T-cell (primary cell): ENCODE data around the gene RNPEPL1. TPM values are rescaled to one million over a fixed set of nuclear protein-coding genes. Genes with fewer than 3 reads are reported as not detected.

ENCODE experiments used
- ATAC-seq, 4 experiments: fragments of 200-7000 bp in 3 of 4; fragments of 150-1000 bp in 1 of 4; cut with Tn5 transposase; replicated peaks in 1 of 4; 1 replicate in 3 of 4; 2 replicates in 1 of 4; pipeline ENCODE4 v1.10.0; 2021; ENCODE audit warnings: moderate library complexity in 3 of 4, mild to moderate bottlenecking in 2 of 4, moderate number of reproducible peaks in 1 of 4
- CTCF ChIA-PET, 2 donors: fragments of 300-600 bp; sonication (Branson Sonifier 250); formaldehyde crosslinking; loops; one replicate each; lab custom pipeline; 2022; ENCODE audit warnings: antibody characterized with exemption in 2 of 2; lab: Charles Lee
- POLR2A ChIA-PET, 2 donors: fragments of 300-600 bp; sonication (Branson Sonifier 250); formaldehyde crosslinking; loops; one replicate each; lab custom pipeline; 2022; ENCODE audit warnings: antibody characterized with exemption in 2 of 2; lab: Charles Lee
- DNase-seq, 35 experiments: peaks; one replicate each; pipeline versions ENCODE4 v3.0.0 to v3.0.0-alpha.2; 2013 to 2023
- H3K27ac ChIP-seq: one replicate; pipeline ENCODE4 v1.5.1; 2013; ENCODE audit warnings: low read length
- H3K27me3 ChIP-seq, 2 experiments: replicated peaks in 1 of 2; 1 replicate in 1 of 2; 2 replicates in 1 of 2; pipeline versions ENCODE4 v1.6.1 to v1.7.0; 2013; ENCODE audit warnings: low read length in 1 of 2, mixed read lengths in 1 of 2; ENCODE audit not compliant: control insufficient read depth in 2 of 2, insufficient read depth in 2 of 2; ENCODE audit errors: extremely low read depth in 1 of 2
- H3K36me3 ChIP-seq, 2 donors: 1 replicate in 1 of 2; 2 replicates in 1 of 2; pipeline versions ENCODE4 v1.6.1 to v1.7.0; 2013; ENCODE audit warnings: low read length in 1 of 2; ENCODE audit not compliant: control insufficient read depth in 2 of 2, insufficient read depth in 1 of 2; ENCODE audit errors: extremely low read depth in 1 of 2
- H3K4me1 ChIP-seq, 2 experiments: 1 replicate in 1 of 2; 2 replicates in 1 of 2; pipeline versions ENCODE4 v1.6.1 to v1.7.0; 2013; ENCODE audit warnings: low read length in 2 of 2, mixed read lengths in 1 of 2; ENCODE audit not compliant: insufficient read depth in 2 of 2, control insufficient read depth in 1 of 2; ENCODE audit errors: extremely low read depth in 1 of 2
- H3K4me3 ChIP-seq, 2 donors: 1 replicate in 1 of 2; 2 replicates in 1 of 2; pipeline versions ENCODE4 v1.5.1 to v1.7.0; 2013; ENCODE audit warnings: mild to moderate bottlenecking in 2 of 2, low read length in 1 of 2, moderate library complexity in 1 of 2; ENCODE audit not compliant: control insufficient read depth in 1 of 2; ENCODE audit errors: extremely low read depth in 1 of 2
- H3K9me3 ChIP-seq: 2 replicates; pipeline ENCODE4 v1.7.0; 2013
- H3K27ac Mint-ChIP-seq, 2 donors: one replicate each; pipeline ENCODE4 v1.8.0; 2020 to 2021; ENCODE audit warnings: mild to moderate bottlenecking in 2 of 2, mixed read lengths in 2 of 2
- H3K27me3 Mint-ChIP-seq, 2 donors: one replicate each; pipeline ENCODE4 v1.8.0; 2021 to 2022; ENCODE audit warnings: mixed read lengths in 2 of 2
- H3K36me3 Mint-ChIP-seq: one replicate; pipeline ENCODE4 v1.8.0; 2021; ENCODE audit warnings: mixed read lengths
- H3K4me1 Mint-ChIP-seq, 3 donors: one replicate each; pipeline ENCODE4 v1.8.0; 2020 to 2022; ENCODE audit warnings: mixed read lengths in 3 of 3, mild to moderate bottlenecking in 1 of 3
- H3K4me3 Mint-ChIP-seq, 3 donors: one replicate each; pipeline ENCODE4 v1.8.0; 2020 to 2022; ENCODE audit warnings: mild to moderate bottlenecking in 3 of 3, mixed read lengths in 3 of 3, moderate library complexity in 3 of 3
- H3K9me3 Mint-ChIP-seq, 3 donors: one replicate each; pipeline ENCODE4 v1.8.0; 2020 to 2022; ENCODE audit warnings: mixed read lengths in 3 of 3
- WGBS: methylation state at CpG from one replicate; pipeline ENCODE4 v1.1.5; 2013; ENCODE audit warnings: missing lambda C conversion rate; ENCODE audit not compliant: insufficient coverage; 5-methylcytosine and 5-hydroxymethylcytosine counted together
- total RNA-seq, 35 experiments: library from RNA in 6 of 35; stranded (reverse) in 6 of 35; fragments of 120-200 nt in 1 of 35; gene quantifications; one replicate each; pipeline versions ENCODE4 v1.2.1 to v1.2.4 and lab custom pipeline; 2013 to 2026

The RNPEPL1 gene
- total RNA-seq, 5 donors from 2014 or later (not counting 1 experiment from before 2014, with no cell fraction given), result 87.6 to 202 (median 189) TPM

DNA sequence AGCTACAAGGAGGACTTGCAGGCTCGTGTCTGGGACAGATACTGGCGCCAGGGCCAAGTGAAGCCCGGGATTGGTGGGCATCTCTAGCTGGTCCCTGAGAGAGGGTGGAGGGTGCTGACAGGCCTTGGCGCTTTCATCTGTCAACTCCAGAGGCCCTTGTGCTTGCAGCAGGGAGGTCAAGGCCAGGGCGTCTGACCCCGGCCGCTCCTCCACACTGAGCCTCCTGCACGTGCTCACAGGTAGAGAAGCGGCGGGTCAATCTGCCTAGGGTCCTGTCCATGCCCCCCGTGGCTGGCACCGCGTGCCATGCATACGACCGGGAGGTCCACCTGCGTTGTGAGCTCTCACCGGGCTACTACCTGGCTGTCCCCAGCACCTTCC is 27.8 kb downstream of the RNPEPL1 start:
- DNase-seq, result no peak
- Histone ChIP-seq H3K36me3 (peaks cover 29 to 82% of the 10 kb centered on the region in 2 donors), H3K4me1 (peaks cover 0 to 15% of the 10 kb centered on the region in 2 experiments), H3K4me3 (no peak overlapping the region), H3K9me3 (no peaks in the 10 kb centered on the region), H3K27me3 (no peaks in the 10 kb centered on the region), H3K27ac (no peak overlapping the region)
- no peaks in the 10 kb centered on the region for H3K36me3 Mint-ChIP-seq
- no peaks in the 10 kb centered on the region for H3K9me3 Mint-ChIP-seq
- WGBS, result 97% methylated on average over 17 of the region's 17 CpGs
- no peak overlapping the region for H3K27ac Mint-ChIP-seq
- no peak overlapping the region for H3K4me3 Mint-ChIP-seq
- CTCF ChIA-PET, result no interaction called here
- POLR2A ChIA-PET, result no interaction called here
- H3K27me3 Mint-ChIP-seq, result no peaks in the 10 kb centered on the region
- H3K4me1 Mint-ChIP-seq, result peaks cover 0 to 5% (median 3%) of the 10 kb centered on the region in 3 donors
- ATAC-seq, result no peak

- ChIA-PET POLR2A (no interaction called here), CTCF (no interaction called here)
These were observed 28.2 kb downstream of the RNPEPL1 start for GRCh38 chr2:240596491-240596931.

DNA sequence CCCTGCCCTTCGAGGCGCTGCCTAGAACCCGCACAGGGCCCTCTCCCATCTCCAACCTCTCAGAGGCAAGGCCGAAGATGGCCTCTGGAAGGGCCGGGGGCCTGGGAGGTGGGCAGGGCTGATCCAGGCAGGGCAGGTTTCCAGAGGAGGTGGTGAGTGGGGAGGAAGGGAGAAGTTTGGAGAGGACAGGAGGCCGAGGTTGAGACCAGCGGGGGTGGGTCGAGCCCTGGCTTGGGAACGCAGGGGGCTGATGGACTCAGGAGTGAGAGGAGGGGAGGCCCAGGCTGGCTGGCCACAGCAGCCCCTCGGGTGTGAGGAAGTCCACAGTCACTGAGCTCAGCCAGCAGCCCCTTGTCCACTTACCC is 28.8 kb downstream of the RNPEPL1 start:
- DNase-seq (no peak), ATAC-seq (no peak)
- H3K27ac Mint-ChIP-seq, result no peak overlapping the region
- Histone ChIP-seq H3K4me1 (peaks cover 0 to 15% of the 10 kb centered on the region in 2 experiments), H3K9me3 (no peaks in the 10 kb centered on the region), H3K27me3 (no peaks in the 10 kb centered on the region), H3K4me3 (no peak overlapping the region), H3K36me3 (peaks cover 31 to 73% of the 10 kb centered on the region in 2 donors), H3K27ac (no peak overlapping the region)
- 93% methylated on average over 3 of the region's 10 CpGs for WGBS
- POLR2A ChIA-PET, result no interaction called here
- H3K4me3 Mint-ChIP-seq, result no peak overlapping the region
- H3K36me3 Mint-ChIP-seq, result no peaks in the 10 kb centered on the region
- CTCF ChIA-PET, result no interaction called here
- no peaks in the 10 kb centered on the region for H3K9me3 Mint-ChIP-seq
- H3K27me3 Mint-ChIP-seq, result no peaks in the 10 kb centered on the region
- peaks cover 0 to 2% (median 0%) of the 10 kb centered on the region in 3 donors for H3K4me1 Mint-ChIP-seq

More at GRCh38 chr2:240596491-240596931, 28.2 kb downstream of the RNPEPL1 start:
- Mint-ChIP-seq H3K4me3 (no peak overlapping the region), H3K9me3 (no peaks in the 10 kb centered on the region), H3K4me1 (peaks cover 0 to 2% (median 1%) of the 10 kb centered on the region in 3 donors), H3K27ac (no peak overlapping the region), H3K36me3 (no peaks in the 10 kb centered on the region), H3K27me3 (no peaks in the 10 kb centered on the region)
- Histone ChIP-seq H3K36me3 (peaks cover 27 to 78% of the 10 kb centered on the region in 2 donors), H3K27ac (no peak overlapping the region), H3K4me3 (no peak overlapping the region), H3K27me3 (no peaks in the 10 kb centered on the region), H3K9me3 (no peaks in the 10 kb centered on the region), H3K4me1 (peaks cover 0 to 15% of the 10 kb centered on the region in 2 experiments)
- ATAC-seq (no peak), DNase-seq (no peak)
- WGBS, result 99% methylated on average over 11 of the region's 23 CpGs

- no peak overlapping the region for H3K4me3 ChIP-seq
- WGBS, result 92% methylated on average over 19 of the region's 22 CpGs
- Mint-ChIP-seq H3K4me1 (peaks cover 0 to 2% (median 0%) of the 10 kb centered on the region in 3 donors), H3K27me3 (no peaks in the 10 kb centered on the region), H3K36me3 (no peaks in the 10 kb centered on the region), H3K9me3 (no peaks in the 10 kb centered on the region), H3K4me3 (no peak overlapping the region), H3K27ac (no peak overlapping the region)
- peaks cover 0 to 15% of the 10 kb centered on the region in 2 experiments for H3K4me1 ChIP-seq
- ChIA-PET POLR2A (no interaction called here), CTCF (no interaction called here)
- no peaks in the 10 kb centered on the region for H3K9me3 ChIP-seq
- H3K27ac ChIP-seq, result no peak overlapping the region
- ATAC-seq (no peak), DNase-seq (no peak)
- H3K36me3 ChIP-seq, result peaks cover 31 to 67% of the 10 kb centered on the region in 2 donors
- no peaks in the 10 kb centered on the region for H3K27me3 ChIP-seq
These were observed 29.3 kb downstream of the RNPEPL1 start for GRCh38 chr2:240597419-240598181.

GRCh38 chr2:240598311-240598911 is 30.1 kb downstream of the RNPEPL1 start:
- Mint-ChIP-seq H3K27ac (no peak overlapping the region), H3K27me3 (no peaks in the 10 kb centered on the region), H3K4me3 (no peak overlapping the region), H3K9me3 (no peaks in the 10 kb centered on the region), H3K36me3 (no peaks in the 10 kb centered on the region), H3K4me1 (peaks cover 0 to 2% (median 0%) of the 10 kb centered on the region in 3 donors)
- Histone ChIP-seq H3K4me3 (no peak overlapping the region), H3K4me1 (peaks cover 0 to 15% of the 10 kb centered on the region in 2 experiments), H3K27me3 (no peaks in the 10 kb centered on the region), H3K36me3 (peaks cover 26 to 59% of the 10 kb centered on the region in 2 donors), H3K27ac (no peak overlapping the region), H3K9me3 (no peaks in the 10 kb centered on the region)
- ATAC-seq, result no peak
- DNase-seq, result no peak
- ChIA-PET CTCF (no interaction called here), POLR2A (no interaction called here)
- 95% methylated on average over 16 of the region's 17 CpGs for WGBS

DNA sequence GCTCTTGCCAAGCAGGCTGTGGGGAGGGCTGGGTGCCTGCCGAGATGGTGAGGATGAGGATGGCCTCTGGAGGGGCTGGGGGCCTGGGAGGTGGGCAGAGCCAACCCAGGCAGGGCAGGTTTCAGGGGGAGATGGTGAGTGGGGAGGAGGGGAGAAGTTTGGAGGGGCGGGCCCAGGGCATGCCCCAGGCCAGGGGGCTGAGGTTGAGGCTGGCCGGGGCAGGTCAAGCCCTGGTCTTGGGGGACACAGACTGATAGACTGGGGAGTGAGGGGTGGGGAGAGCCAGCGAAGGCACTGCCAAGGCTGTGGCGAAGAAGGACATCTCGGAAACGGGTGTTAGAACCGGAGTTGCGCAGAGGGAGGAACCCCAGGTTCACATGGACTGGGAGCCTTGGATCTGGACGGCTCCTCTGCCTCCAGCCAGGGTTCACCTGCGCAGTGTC is 30.9 kb downstream of the RNPEPL1 start:
- no peaks in the 10 kb centered on the region for H3K27me3 ChIP-seq
- WGBS, result 94% methylated on average over 6 of the region's 11 CpGs
- no peak overlapping the region for H3K4me3 ChIP-seq
- no peaks in the 10 kb centered on the region for H3K27me3 Mint-ChIP-seq
- H3K4me1 Mint-ChIP-seq, result peaks cover 0 to 2% (median 0%) of the 10 kb centered on the region in 3 donors
- H3K27ac Mint-ChIP-seq, result no peak overlapping the region
- H3K4me1 ChIP-seq, result peaks cover 0 to 11% of the 10 kb centered on the region in 2 experiments
- ATAC-seq, result no peak
- H3K4me3 Mint-ChIP-seq, result no peak overlapping the region
- DNase-seq, result no peak
- peaks cover 26 to 52% of the 10 kb centered on the region in 2 donors for H3K36me3 ChIP-seq
- CTCF ChIA-PET, result no interaction called here
- H3K9me3 ChIP-seq, result no peaks in the 10 kb centered on the region
- H3K27ac ChIP-seq, result no peak overlapping the region
- POLR2A ChIA-PET, result no interaction called here
- H3K9me3 Mint-ChIP-seq, result no peaks in the 10 kb centered on the region
- no peaks in the 10 kb centered on the region for H3K36me3 Mint-ChIP-seq
